HG03469 (cell line): ENCODE data around the gene JPT1.
"Not testable (repeated sequence)": the region's sequence is repeated elsewhere in the genome, so short reads cannot be mapped to it uniquely, and the experiment has no call there.

ENCODE experiments used
- ATAC-seq: cut with Tn5 transposase; IDR thresholded peaks from one replicate; pipeline ENCODE4 v1.9.1; 2021; ENCODE audit warnings: mild to moderate bottlenecking, moderate library complexity, moderate number of reproducible peaks; ENCODE audit not compliant: unreplicated experiment

The JPT1 gene

DNA sequence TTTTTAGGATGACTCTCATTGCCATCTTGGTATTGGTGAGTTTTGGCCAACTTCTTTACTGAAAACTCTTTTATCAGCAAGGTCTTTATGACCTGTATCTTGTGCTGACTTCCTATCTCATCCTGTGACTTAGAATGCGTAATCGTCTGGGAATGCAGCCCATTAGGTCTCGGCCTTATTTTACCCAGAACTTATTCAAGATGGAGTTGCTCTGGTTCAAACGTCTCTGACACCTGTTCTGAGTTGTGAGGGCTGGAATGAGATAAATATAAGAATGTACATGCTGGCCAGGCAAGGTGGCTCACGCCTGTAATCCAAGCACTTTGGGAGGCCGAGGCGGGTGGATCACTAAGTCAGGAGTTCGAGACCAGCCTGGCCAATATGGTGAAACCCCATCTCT lies 4.2 kb upstream of the JPT1 start:
- not testable (repeated sequence) for ATAC-seq

DNA sequence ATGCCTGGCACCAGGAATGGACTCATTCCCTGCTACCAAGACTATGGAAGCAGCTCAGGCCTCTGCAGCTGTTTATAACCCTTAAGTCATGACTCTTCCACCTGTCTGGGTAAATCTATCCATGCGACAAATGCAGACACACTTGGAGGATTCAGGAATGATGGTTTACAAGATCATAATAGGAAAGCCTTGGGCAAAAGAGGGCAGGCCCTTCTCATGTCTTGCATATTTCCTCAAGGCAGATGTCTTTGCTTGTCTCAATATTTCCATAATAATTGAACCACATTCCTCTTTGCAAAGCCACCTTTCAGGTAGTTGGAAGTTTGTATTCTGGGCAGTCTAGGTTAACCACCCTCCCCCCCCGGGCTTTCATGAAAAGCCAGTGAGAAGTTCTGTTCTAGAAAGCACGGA lies 884 bp upstream of the JPT1 start:
- no peak for ATAC-seq

DNA sequence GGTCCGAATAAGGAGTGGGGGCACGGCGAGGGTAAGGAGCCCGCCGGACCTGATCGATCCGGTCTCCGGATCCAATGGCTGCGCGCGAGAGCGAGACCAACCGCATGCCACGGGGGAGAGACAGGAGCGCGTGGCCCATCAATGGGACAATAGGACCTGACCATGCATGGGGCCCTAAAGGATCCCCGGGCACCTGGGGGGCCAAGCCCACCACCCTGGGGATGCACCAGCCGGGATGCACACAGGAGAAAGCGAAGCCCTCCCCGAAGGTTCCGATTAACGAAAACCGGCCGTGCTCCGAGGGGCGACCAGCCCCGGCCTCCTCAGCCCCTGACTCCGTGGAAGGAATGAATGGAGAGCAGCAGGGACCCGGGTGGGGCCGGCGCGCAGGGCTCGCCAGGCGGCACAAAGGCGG lies 525 bp downstream of the JPT1 start:
- ATAC-seq, result peak; percentile 29

DNA sequence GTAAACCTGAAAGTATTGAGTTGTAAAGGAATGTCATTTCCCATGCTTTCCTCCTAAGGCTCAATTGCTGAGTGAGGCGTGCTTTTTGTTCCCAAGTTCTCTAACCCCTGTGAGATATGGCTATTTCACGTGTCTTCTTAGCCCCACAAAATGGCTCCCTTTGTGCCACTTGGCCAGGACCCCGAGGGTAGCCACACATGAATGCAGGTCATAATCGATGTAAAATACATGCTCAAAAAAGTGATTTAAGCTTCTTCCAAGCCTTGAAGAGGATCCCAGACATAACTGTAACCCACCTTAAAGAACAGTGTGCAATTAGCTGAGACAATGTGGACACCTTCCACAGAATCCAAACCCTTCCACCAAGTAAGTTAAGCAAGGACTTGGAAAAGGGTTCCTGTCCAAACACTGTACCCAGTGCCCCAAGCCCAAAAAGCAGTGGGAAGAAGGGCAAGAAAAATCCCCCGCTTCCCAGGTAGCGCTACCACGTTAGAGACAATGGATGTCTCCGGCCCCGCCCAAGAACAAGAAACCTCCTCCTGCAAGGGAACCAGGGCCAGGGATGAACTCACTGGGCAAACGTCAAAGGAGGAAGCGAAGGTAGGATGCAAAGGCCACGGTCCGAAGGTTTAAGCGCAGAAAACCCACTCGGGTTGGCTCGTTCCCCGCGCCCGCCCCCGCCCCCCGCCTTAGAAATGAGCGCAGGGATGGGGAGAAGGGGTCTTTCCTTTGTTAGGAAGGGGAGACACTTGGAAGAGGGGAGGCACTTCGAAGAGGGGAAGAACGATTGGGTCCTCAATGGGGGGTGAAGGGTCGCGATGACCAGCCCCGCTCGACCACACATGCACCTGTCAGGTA lies 1.2 kb downstream of the JPT1 start:
- ATAC-seq, result no peak

DNA sequence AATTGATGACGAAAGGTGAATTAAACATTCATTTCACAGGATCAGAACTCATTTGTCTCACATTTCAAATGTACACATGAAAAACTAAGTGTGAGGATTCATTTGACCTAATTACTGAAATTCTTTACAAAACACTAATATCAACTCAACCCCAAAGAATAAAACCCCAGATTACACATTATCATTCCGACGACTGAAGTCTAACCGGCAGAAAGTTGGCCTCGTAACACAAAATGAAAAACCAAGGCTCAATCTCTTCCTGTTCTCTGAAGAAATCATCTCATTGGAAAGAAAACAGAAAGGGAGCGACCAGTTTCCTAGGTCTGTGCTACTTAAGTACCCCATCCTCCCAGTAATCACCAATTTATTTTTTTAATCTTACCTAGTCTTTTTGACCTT lies 1.8 kb downstream of the JPT1 start:
- no peak for ATAC-seq

DNA sequence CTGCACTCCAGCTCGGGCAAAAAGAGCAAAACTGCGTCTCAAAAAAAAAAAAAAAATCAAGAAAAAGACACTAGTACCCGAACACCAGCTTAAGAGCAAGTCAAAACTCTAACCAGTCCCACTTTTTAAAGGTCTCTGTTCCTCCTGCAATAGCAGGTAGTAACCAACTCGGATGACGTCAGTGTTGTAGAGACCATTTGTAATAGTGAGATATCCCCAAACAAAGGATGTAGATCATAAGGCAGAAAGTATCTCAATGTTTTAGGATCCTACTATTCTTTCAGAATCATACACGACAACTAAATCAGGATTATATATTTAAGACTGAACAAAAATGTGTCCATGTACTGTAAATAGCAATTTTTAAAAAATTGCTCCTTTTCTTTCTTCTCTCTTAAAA lies 2.4 kb downstream of the JPT1 start:
- ATAC-seq, result no peak

DNA sequence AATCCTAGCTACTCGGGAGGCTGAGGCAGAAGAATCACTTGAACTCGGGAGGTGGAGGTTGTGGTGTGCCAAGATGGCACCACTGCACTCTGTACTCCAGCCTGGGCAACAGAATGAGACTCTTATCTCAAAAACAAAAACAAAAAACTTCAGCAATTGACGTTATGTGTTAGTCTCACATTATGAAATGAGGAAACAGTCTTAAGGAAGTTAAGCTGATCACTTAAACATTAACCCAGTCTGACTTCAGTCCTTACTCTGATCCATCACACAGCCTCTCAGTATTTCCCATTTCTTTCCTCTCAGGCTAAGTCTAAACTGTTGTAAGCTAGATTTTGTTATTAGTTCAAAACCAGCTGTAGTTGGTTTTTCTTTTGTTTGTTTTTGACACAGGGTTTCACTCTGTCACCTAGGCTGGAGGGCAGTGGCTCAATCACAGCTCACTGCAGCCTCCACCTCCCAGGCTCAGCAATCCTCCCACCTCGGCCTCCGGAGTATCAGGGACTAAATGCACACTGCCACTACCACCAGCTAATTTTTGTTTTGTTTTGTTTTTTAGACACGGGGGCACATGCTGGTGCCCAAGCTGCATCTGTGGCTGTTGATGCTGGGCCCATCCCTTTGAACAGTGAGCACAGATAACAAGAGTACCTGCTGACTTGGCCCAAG lies 6.3 kb downstream of the JPT1 start:
- no peak for ATAC-seq

DNA sequence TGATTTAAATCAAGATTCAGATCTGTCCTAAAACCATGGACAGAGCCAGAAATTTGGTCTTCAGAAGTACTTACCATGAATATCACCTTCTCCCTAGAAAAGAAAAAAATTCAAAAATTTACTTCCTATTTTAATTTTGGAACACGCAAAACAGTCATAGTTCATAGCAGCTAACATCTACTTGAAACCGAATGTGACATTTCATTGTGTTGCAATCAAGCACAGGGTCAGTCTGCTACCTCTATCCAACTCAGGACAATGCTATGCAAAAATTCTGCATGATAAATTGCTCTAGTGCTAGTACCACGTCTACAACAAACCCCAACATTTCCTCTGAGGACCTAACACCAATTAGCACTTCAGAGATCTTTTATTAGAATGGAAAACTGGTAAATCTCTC lies 7.7 kb downstream of the JPT1 start:
- ATAC-seq, result no peak

DNA sequence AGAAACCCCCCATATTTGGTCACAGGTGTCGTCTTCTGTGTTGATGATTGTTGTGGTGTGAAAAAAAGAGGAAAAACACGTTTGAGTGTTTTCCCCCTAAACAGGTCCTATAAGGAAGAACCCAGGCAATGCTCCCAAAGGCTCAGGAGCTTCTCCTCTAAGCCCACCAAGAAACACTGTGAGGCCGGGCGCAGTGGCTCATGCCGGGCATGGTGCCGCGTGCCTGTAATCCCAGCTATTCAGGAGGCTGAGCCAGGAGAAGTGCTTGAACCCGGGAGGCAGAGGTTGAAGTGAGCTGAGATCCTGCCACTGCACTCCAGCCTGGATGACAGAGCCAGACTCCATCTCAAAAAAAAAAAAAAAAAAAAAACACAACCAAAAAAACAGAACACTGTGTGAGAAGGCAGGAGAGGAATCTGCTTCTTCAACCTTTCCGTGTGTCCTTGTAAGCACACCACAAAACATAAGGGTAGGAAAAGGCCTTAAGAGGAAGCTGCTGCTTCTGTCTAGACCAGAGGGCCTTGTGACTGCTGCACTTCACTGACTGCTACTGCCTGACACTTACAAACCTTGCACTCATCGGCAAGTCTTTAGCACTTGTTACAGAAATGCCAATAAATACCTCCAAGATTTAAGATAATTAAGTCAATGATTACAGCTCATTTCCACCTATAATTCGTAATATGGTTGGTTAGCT lies 9.3 kb downstream of the JPT1 start:
- no peak for ATAC-seq

DNA sequence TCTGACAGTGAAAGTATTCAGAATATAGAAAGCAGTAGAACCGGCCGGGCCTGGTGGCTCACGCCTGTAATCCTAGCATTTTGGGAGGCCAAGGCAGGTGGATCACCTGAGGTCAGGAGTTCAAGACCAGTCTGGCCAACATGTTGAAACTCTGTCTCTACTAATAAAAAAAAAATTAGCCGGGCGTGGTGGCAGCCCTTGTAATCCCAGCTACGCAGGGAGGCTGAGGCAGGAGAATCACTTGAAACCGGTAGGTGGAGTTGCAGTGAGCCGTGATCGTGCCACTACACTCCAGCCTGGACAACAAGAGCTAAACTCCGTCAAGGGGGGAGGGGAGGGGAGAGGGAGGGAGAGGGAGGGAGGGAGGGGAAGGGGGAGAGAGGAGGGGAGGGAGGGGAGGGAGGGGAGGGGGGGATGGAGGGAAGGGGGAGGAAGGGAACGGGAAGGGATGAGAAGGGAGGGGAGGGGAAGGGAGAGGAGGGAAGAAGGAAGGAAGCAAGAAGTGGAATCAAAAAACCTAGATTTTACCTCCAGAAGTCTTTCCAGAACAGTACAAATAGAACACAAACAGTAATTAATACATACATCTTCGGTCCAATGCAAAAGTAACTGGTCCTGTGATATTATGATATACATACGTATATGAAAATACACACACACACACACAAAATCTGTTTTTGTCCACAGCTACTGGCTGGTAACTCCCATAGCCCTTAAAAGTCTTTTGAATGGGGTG lies 11.9 kb downstream of the JPT1 start:
- no peak for ATAC-seq

DNA sequence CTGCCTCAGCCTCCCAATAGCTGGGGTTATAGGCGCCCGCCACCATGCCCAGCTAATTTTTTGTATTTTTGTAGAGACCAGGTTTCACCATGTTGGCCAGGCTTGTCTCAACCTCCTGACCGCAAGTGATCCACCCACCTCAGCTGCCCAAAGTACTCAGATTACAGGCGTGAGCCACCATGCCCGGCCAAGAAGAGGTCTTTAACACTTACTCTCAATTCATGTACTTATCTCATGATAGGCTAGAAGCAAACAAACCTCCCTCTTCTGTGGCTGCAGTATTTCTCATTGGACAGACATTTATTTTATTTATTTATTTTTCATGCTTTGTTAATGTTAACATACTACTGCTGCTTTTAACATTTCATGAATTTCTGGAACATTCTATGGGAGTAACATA lies 15.8 kb downstream of the JPT1 start:
- ATAC-seq, result no peak

DNA sequence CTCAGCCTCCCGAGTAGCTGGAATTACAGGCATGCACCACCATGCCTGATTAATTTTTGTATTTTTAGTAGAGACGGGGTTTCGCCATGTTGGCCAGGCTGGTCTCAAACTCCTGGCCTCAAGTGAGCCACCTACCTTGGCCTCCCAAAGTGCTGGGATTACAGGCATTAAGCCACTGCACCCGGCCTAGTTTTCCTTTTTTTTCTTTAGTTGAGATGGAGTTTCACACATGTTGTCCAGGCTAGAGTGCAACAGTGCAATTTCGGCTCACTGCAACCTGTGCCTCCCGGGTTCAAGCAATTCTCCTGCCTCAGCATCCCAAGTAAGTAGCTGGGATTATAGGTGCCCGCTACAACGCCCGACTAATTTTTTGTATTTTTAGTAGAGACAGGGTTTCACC lies 16.6 kb downstream of the JPT1 start:
- ATAC-seq, result not testable (repeated sequence)

DNA sequence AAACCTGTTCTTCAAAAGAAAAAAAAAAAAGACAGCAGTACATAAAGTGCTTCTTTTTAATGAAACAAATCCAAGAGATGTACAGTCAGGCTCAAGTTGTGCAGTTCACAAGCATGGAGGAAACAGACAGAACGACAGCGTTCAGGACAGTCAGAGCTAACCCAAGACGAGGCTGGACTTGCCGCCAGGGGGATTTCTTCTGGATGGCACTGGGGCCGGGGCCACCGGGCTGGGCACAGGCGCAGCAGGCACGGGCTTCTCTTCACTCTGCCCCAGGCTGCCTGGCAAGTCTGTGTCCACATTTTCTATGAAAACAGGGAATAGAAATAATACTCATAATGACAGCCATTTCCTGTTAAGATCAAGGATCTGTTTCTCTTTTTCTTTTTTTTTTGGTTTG lies 18.4 kb downstream of the JPT1 start:
- ATAC-seq, result no peak

DNA sequence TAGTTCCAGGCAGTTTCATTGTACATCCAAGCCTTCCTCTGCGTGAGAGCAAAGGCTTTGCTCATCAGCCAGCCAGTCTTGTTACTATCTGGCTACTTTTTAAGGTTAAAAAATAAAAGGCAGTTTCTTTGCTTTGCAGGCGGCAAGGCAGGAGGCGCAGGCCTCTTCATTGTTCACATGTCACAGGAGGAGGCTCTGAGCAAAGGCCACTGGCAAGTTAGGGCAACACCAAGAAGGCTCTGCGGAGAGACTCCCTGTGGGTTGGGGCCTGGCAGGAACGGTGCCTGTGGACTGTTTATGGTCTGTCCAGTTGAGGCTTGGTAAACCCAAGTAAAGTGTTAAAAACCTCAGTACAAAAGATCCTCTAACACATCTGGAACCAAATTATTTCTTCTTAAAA lies 18.9 kb downstream of the JPT1 start:
- ATAC-seq, result no peak

DNA sequence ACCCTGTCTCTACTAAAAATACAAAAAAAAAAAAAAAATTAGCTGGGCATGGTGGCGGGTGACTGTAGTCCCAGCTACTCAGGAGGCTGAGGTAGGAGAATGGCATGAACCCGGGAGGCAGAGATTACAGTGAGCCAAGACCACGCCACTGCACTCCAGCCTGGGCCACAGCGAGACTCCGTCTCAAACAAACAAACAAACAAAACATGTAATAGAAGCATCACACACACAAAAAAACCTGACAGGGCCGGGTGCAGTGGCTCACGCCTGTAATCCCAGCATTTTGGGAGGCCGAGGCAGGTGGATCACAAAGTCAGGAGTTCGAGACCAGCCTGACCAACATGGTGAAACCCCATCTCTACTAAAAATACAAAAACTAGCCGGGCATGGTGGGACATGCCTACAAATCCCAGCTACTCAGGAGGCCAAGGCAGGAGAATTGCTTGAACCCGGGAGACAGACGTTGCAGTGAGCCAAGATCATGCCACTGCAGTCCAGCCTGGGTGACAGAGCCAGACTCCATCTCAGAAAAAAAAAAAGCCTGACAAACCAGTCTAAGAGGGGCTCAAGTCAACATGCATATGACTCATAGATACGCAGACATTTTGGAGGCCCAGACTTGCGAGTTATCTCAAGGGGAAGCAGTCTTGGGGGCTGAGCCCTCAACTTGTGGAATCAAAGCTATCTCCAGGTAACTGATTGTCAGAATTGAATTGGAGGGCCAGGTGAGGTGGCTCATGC lies 20.5 kb downstream of the JPT1 start:
- not testable (repeated sequence) for ATAC-seq

DNA sequence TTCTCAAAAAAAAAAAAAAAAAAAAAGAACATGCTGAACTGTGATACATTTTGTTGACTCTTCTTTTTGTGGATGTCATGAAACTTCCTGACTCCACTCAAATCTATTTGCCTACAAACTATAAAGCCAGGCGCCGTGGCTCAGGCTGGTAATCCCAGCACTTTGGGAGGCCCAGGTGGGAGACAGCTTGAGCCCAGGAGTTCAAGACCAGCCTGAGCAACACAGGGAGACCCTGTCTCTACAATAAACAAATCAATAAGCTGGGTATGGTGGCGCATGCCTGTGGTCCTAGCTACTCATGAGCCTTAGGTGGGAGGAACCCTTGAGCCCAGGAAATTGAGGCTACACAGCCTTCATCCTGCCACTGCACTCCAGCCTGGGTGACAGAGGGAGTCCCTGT lies 21.3 kb downstream of the JPT1 start:
- no peak for ATAC-seq

DNA sequence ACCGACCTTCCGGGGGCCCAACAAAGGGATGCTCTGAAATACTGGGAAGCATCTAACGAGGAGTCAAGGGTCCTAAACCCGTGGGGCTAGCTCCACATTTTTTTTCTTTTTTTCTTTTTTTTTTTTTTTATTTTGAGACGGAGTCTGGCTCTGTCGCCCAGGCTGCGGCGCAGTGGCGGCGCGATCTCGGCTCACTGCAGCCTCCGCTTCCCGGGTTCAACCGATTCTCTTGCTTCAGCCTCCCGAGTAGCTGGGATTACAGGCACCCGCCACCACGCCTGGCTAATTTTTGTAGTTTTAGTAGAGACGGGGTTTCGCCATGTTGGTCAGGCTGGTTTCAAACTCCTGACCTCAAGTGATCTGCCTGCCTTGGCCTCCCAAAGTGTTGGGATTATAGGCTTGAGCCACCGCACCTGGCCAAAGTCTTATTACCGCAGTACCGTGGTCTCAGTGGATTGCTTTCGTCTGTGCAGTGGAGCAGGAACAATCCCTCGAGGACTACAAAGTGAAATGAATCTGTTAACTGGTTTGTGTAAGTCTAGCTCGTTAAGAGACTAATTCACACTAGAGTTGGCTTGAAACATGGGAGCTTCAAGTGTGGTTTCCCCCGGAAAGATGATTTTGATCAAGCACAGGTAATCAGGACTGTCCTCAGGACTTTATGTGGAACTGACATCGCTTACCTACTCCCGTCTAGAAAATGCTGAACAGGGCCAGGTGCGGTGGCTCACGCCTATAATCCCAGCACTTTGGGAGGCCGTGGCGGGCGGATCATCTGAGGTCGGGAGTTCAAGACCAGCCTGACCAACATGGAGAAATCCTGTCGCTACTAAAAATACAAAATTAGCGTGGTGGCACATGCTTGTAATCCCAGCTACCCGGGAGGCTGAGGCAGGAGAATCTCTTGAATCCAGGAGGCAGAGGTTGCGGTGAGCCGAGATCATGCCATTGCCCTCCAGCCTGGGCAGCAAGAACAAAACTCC lies 22.0 kb downstream of the JPT1 start:
- not testable (repeated sequence) for ATAC-seq

DNA sequence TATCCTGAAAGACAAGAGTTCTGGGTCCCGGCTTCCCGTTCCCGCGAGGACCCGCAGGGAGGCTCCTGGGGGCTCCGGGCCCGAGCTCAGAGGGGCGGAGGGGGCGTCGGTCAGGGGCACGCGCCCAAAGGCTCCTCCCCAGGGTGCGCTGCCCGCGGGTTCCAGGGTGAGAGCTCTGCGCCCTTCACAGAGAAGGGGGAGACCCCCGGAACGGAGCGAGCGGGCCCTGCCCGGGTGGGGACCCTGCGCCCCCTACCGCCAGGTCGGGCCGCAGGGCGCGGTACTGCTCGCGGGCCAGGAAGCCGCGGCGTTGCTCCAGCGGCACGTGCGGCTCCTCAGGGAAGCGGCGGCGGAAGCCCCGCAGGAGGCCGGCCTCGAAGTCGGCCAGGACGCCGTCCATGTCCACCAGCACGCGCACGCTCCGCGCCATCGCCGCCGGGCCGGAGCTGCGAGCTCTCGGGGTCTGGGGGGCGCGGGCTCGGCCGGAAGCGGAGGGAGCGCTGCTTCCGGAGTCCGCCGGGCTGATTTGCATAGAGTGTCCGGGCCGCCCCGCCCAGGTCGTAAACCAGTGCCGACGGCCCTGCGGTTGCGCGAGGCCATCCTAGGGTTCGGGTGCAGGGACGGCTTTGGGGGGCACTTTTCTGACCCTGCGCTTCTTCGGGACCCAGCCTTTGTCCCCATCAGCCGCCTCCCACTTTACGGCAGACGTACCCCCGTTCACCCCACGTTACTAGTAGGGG lies 22.9 kb downstream of the JPT1 start, which contains the start of gene NT5C:
Gene NT5C (minus strand): TSS at position 465 of the 740 bp plus-strand sequence. CDS start 35 bp downstream, at position 430.
- ATAC-seq, result peak; percentile 53
